GM12878 (cell line): ENCODE results near the gene B9D2. TPM values are rescaled to one million over a fixed set of nuclear protein-coding genes. Genes with fewer than 3 reads are reported as not detected.

Source experiments
- BHLHE40 ChIP-seq, 2 experiments: fragments of 450-650 bp in 1 of 2; IDR thresholded peaks; 2 replicates each; pipeline ENCODE4 v1.6.1; 2011 to 2017; ENCODE audit warnings: low read depth in 2 of 2, borderline replicate concordance in 1 of 2, improper control_type of control experiment in 1 of 2, low read length in 1 of 2, mild to moderate bottlenecking in 1 of 2
- EGR1 ChIP-seq, 2 experiments: IDR thresholded peaks; 1 replicate in 1 of 2; 2 replicates in 1 of 2; pipeline ENCODE4 v1.6.1; 2011 to 2012; ENCODE audit warnings: low read depth in 2 of 2, low read length in 2 of 2, borderline replicate concordance in 1 of 2, mild to moderate bottlenecking in 1 of 2, moderate library complexity in 1 of 2
- RFX5 ChIP-seq: IDR thresholded peaks from 2 replicates; pipeline ENCODE4 v1.6.1; 2011; ENCODE audit warnings: low read depth, low read length, improper control_type of control experiment
- SREBF1 ChIP-seq: IDR thresholded peaks from 2 replicates; pipeline ENCODE4 v1.6.1; 2012; ENCODE audit warnings: mild to moderate bottlenecking, low read length
- ZNF207 ChIP-seq: fragments of 450-650 bp; IDR thresholded peaks from 2 replicates; pipeline ENCODE4 v1.6.1; 2014; ENCODE audit warnings: antibody characterized with exemption, mild to moderate bottlenecking, borderline replicate concordance
- polyA plus RNA-seq, 11 experiments: library from polyadenylated mRNA; depleted of rRNA in 4 of 11; unstranded in 6 of 11; stranded (reverse) in 5 of 11; fragments of >200 nt; fragmentation: Nextera tagmentation in 4 of 11; fragmentation: Illumina TruSeq in 1 of 11; extraction: Ambion mirVana in 4 of 11; extraction: Trizol in 1 of 11; gene quantifications; 1 replicate in 1 of 11; 2 replicates in 10 of 11; pipeline versions ENCODE4 v1.2.1 to v1.2.3, GENCODE V29; 2011 to 2016; ENCODE audit warnings: inconsistent platforms in 2 of 11, missing spikeins in 2 of 11, low read depth in 1 of 11
- total RNA-seq, 4 experiments: library from RNA; depleted of rRNA in 3 of 4; stranded (reverse); fragments of >200 nt in 3 of 4; fragmentation: Illumina TruSeq in 1 of 4; extraction: Trizol in 1 of 4; gene quantifications; 2 replicates each; pipeline versions ENCODE4 v1.2.1 to v1.2.3, GENCODE V29; 2013 to 2021
- TF ChIP-seq, protein P1 (sequence below): fragments of 450-650 bp; IDR thresholded peaks from 2 replicates; pipeline ENCODE4 v1.6.1; 2017; ENCODE audit warnings: mild to moderate bottlenecking, moderate library complexity

The B9D2 gene
- total and polyA plus RNA-seq, 10 of the 15 experiments (the other 5 are each of a cell fraction or from before 2014, with no cell fraction given), result 2.4 to 12.4 (median 5.0) TPM

DNA sequence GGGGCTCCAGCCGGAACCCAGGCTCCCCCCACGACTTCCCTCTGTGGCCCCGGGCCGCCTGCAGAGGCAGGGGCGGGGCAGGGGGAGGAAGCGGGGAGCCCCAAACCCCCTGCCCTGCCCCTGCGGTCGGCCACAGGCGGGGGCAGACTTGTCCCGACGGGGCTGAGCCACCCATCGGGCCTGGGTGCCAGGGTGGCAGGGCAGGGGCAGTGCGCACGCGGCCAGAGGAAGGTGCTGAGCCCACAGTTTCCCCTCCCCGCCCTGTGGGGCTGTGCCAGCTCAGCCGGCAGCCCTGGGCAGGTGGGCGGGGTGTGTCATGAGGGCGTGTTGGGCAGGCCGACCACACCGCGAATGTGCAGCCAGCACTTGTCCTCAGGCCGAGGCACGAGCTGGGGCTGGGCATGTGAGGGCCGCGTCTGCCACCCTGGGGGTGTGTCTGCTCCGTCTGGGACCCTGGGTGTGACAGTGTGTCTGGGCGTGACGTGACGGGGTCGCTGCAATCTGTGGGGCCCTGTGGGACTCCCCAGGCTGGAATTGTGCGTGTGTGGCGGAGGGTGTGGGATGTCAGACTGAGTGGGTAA, 36.3 kb downstream of the B9D2 start (continued):
- TF ChIP-seq EGR1 (IDR thresholded peaks at IDR 0.05; ENCODE audit: borderline replicate concordance in 1 of 2, low read depth in 2 of 2, low read length in 2 of 2) (peak in 1 of 2 experiments; percentile 84; a peak in 1 of 3 replicates), BHLHE40 (IDR thresholded peaks at IDR 0.05; ENCODE audit: borderline replicate concordance in 1 of 2, low read depth in 2 of 2, low read length in 1 of 2) (peak; percentile 70 to 90), SREBF1 (no peak), ZNF207 (no peak), RFX5 (no peak)
- TF ChIP-seq, protein P1, sequence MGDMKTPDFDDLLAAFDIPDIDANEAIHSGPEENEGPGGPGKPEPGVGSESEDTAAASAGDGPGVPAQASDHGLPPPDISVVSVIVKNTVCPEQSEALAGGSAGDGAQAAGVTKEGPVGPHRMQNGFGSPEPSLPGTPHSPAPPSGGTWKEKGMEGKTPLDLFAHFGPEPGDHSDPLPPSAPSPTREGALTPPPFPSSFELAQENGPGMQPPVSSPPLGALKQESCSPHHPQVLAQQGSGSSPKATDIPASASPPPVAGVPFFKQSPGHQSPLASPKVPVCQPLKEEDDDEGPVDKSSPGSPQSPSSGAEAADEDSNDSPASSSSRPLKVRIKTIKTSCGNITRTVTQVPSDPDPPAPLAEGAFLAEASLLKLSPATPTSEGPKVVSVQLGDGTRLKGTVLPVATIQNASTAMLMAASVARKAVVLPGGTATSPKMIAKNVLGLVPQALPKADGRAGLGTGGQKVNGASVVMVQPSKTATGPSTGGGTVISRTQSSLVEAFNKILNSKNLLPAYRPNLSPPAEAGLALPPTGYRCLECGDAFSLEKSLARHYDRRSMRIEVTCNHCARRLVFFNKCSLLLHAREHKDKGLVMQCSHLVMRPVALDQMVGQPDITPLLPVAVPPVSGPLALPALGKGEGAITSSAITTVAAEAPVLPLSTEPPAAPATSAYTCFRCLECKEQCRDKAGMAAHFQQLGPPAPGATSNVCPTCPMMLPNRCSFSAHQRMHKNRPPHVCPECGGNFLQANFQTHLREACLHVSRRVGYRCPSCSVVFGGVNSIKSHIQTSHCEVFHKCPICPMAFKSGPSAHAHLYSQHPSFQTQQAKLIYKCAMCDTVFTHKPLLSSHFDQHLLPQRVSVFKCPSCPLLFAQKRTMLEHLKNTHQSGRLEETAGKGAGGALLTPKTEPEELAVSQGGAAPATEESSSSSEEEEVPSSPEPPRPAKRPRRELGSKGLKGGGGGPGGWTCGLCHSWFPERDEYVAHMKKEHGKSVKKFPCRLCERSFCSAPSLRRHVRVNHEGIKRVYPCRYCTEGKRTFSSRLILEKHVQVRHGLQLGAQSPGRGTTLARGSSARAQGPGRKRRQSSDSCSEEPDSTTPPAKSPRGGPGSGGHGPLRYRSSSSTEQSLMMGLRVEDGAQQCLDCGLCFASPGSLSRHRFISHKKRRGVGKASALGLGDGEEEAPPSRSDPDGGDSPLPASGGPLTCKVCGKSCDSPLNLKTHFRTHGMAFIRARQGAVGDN, result peak; percentile 76
- TF ChIP-seq, all 136 proteins: peak for 26
